ENCODE data around the gene AATK.

DNA sequence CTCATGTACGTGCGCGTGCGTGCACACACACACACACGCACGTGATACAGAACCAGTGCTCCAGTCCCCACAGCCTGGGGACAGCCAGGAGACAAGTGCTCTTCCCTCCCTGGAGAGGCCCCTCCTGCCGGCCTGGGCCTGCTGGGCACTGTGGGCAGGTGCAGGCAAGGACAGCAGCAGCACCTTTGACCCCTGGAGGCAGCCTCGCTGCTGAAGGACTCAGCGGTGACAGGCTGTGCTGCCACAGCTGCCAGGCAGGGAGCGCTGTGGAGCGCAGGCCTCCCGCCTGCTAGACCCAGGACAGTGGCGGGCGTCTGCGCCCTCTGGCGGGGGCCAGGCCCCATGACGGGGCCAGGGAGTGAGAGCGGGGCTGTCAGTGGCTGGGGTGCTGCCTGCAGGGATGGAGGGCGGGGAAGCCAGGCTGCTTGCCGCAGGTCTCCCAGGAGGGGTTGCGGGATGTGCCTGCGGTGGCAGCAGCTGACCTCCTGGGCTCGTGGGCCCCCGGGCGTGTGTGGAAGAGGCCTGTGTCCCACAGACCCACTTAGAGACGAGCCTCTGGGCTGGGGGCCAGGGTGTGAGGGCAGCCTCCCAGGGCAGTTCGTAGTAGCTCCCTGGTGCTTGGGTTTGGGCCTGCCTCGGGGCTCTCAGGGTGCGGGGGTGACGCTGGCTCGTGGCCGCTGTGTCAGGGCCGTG is 64.3 kb downstream of the AATK start:
- TF ChIP-seq EP300 (IDR thresholded peaks at IDR 0.05) = no peak
- TF ChIP-seq, protein P1, sequence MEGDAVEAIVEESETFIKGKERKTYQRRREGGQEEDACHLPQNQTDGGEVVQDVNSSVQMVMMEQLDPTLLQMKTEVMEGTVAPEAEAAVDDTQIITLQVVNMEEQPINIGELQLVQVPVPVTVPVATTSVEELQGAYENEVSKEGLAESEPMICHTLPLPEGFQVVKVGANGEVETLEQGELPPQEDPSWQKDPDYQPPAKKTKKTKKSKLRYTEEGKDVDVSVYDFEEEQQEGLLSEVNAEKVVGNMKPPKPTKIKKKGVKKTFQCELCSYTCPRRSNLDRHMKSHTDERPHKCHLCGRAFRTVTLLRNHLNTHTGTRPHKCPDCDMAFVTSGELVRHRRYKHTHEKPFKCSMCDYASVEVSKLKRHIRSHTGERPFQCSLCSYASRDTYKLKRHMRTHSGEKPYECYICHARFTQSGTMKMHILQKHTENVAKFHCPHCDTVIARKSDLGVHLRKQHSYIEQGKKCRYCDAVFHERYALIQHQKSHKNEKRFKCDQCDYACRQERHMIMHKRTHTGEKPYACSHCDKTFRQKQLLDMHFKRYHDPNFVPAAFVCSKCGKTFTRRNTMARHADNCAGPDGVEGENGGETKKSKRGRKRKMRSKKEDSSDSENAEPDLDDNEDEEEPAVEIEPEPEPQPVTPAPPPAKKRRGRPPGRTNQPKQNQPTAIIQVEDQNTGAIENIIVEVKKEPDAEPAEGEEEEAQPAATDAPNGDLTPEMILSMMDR (IDR thresholded peaks at IDR 0.05) = peak; percentile 99 to 100
- no peak for TF ChIP-seq POLR2A (IDR thresholded peaks at IDR 0.05)

Measured in suprapubic skin (tissue), 3 donors.